IPS-15b (cell line): ENCODE measurements around the gene LIMA1.
A peak's percentile ranks its signal among the peaks of the same experiment; 100 is the strongest.

ENCODE experiments used
- H3K27me3 ChIP-seq: one replicate; pipeline ENCODE4 v1.6.1; 2013; ENCODE audit warnings: low read length; ENCODE audit not compliant: control insufficient read depth, insufficient read depth
- H3K36me3 ChIP-seq: one replicate; pipeline ENCODE4 v1.6.1; 2013; ENCODE audit warnings: low read length; ENCODE audit not compliant: control insufficient read depth, insufficient read depth
- H3K4me1 ChIP-seq: one replicate; pipeline ENCODE4 v1.6.1; 2013; ENCODE audit warnings: mild to moderate bottlenecking, low read length; ENCODE audit not compliant: control insufficient read depth, insufficient read depth
- H3K4me3 ChIP-seq: one replicate; pipeline ENCODE4 v1.5.1; 2013; ENCODE audit warnings: low read depth, low read length
- H3K9ac ChIP-seq: one replicate; pipeline ENCODE4 v1.6.1; 2013; ENCODE audit warnings: low read depth, mild to moderate bottlenecking, low read length
- H3K9me3 ChIP-seq: one replicate; pipeline ENCODE4 v1.6.1; 2013; ENCODE audit warnings: mild to moderate bottlenecking, low read length; ENCODE audit not compliant: control insufficient read depth, insufficient read depth

The LIMA1 gene

GRCh38 chr12:50190859-50191258 is 92.5 kb downstream of the LIMA1 start:
- Histone ChIP-seq H3K4me3 (no peak overlapping the region), H3K4me1 (no peaks in the 10 kb centered on the region), H3K9ac (no peak overlapping the region), H3K36me3 (no peaks in the 10 kb centered on the region), H3K27me3 (no peaks in the 10 kb centered on the region), H3K9me3 (no peaks in the 10 kb centered on the region)

GRCh38 chr12:50188875-50189575 is 94.3 kb downstream of the LIMA1 start:
- Histone ChIP-seq H3K9me3 (no peaks in the 10 kb centered on the region), H3K4me3 (no peak overlapping the region), H3K9ac (no peak overlapping the region), H3K27me3 (no peaks in the 10 kb centered on the region), H3K36me3 (no peaks in the 10 kb centered on the region), H3K4me1 (no peaks in the 10 kb centered on the region)

- Histone ChIP-seq H3K4me1 (no peaks in the 10 kb centered on the region), H3K9me3 (no peaks in the 10 kb centered on the region), H3K27me3 (no peaks in the 10 kb centered on the region), H3K4me3 (no peak overlapping the region), H3K9ac (no peak overlapping the region), H3K36me3 (no peaks in the 10 kb centered on the region)
These were observed 95.0 kb downstream of the LIMA1 start for GRCh38 chr12:50188241-50188781.

GRCh38 chr12:50187084-50187900 is 96.0 kb downstream of the LIMA1 start:
- Histone ChIP-seq H3K4me3 (no peak overlapping the region), H3K27me3 (no peaks in the 10 kb centered on the region), H3K36me3 (no peaks in the 10 kb centered on the region), H3K9ac (no peak overlapping the region), H3K4me1 (no peaks in the 10 kb centered on the region), H3K9me3 (no peaks in the 10 kb centered on the region)

- Histone ChIP-seq H3K4me1 (no peaks in the 10 kb centered on the region), H3K9me3 (no peaks in the 10 kb centered on the region), H3K36me3 (no peaks in the 10 kb centered on the region), H3K27me3 (no peaks in the 10 kb centered on the region), H3K9ac (no peak overlapping the region), H3K4me3 (no peak overlapping the region)
These were observed 96.6 kb downstream of the LIMA1 start for GRCh38 chr12:50186681-50187080.

- Histone ChIP-seq H3K9ac (no peak overlapping the region), H3K9me3 (no peaks in the 10 kb centered on the region), H3K36me3 (peaks cover 5% of the 10 kb centered on the region), H3K4me1 (no peaks in the 10 kb centered on the region), H3K27me3 (no peaks in the 10 kb centered on the region), H3K4me3 (no peak overlapping the region)
These were observed 97.2 kb downstream of the LIMA1 start for GRCh38 chr12:50185970-50186663.

GRCh38 chr12:50185301-50185895 is 97.9 kb downstream of the LIMA1 start:
- Histone ChIP-seq H3K9ac (peak overlapping the region; percentile 37), H3K36me3 (peaks cover 7% of the 10 kb centered on the region)

GRCh38 chr12:50184261-50184660 is 99.1 kb downstream of the LIMA1 start:
- no peaks in the 10 kb centered on the region for H3K9me3 ChIP-seq
- no peak overlapping the region for H3K4me3 ChIP-seq
- no peaks in the 10 kb centered on the region for H3K27me3 ChIP-seq
- H3K36me3 ChIP-seq: peaks cover 9% of the 10 kb centered on the region
- no peak overlapping the region for H3K9ac ChIP-seq
- H3K4me1 ChIP-seq: no peaks in the 10 kb centered on the region

More at GRCh38 chr12:50185301-50185895, 97.9 kb downstream of the LIMA1 start:
- H3K27me3 ChIP-seq: no peaks in the 10 kb centered on the region
- no peak overlapping the region for H3K4me3 ChIP-seq
- H3K4me1 ChIP-seq: no peaks in the 10 kb centered on the region
- H3K9me3 ChIP-seq: no peaks in the 10 kb centered on the region

- H3K9ac ChIP-seq: no peak overlapping the region
- H3K4me3 ChIP-seq: no peak overlapping the region
- no peaks in the 10 kb centered on the region for H3K4me1 ChIP-seq
- H3K9me3 ChIP-seq: no peaks in the 10 kb centered on the region
- peaks cover 9% of the 10 kb centered on the region for H3K36me3 ChIP-seq
- H3K27me3 ChIP-seq: no peaks in the 10 kb centered on the region
These were observed 100.9 kb downstream of the LIMA1 start for GRCh38 chr12:50182461-50182860.

GRCh38 chr12:50181691-50182090 is 101.6 kb downstream of the LIMA1 start:
- H3K9ac ChIP-seq: no peak overlapping the region
- no peaks in the 10 kb centered on the region for H3K27me3 ChIP-seq
- no peaks in the 10 kb centered on the region for H3K4me1 ChIP-seq
- no peak overlapping the region for H3K4me3 ChIP-seq
- peaks cover 9% of the 10 kb centered on the region for H3K36me3 ChIP-seq
- H3K9me3 ChIP-seq: no peaks in the 10 kb centered on the region

- Histone ChIP-seq H3K4me3 (no peak overlapping the region), H3K9ac (no peak overlapping the region), H3K4me1 (no peaks in the 10 kb centered on the region), H3K36me3 (peaks cover 3% of the 10 kb centered on the region), H3K27me3 (no peaks in the 10 kb centered on the region), H3K9me3 (no peaks in the 10 kb centered on the region)
These were observed 107.6 kb downstream of the LIMA1 start for GRCh38 chr12:50175716-50176026.
